GM12873 (cell line): Measurements from ENCODE around the gene BAZ2A.

Experiments
- CTCF ChIP-seq: IDR thresholded peaks from 2 replicates; pipeline ENCODE4 v1.5.1; 2012; ENCODE audit warnings: low read depth, mild to moderate bottlenecking, moderate library complexity, low read length, control low read depth; ENCODE audit not compliant: insufficient read depth; ENCODE audit errors: missing control alignments

Gene BAZ2A

DNA sequence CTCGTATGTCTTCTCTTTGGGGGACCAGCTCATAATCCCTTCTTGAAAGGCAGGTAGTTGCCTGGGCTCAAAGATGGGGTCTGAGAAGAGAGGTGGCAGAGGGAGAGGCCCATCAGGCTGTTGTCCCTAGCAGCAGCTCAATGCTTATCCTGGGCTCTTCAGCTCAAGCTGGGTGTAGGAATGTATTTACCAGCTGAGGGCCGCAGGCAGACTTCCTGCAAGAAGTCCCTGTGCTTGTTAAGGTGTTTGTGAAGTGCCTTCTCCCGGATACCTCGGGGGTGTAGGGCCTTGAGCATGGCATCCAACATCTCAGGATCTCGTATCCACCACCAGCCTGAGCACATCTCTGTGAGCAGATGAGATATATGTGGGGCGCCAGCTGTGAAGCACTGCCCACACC lies 29.4 kb downstream of the BAZ2A start:
- no peak for TF ChIP-seq CTCF

DNA sequence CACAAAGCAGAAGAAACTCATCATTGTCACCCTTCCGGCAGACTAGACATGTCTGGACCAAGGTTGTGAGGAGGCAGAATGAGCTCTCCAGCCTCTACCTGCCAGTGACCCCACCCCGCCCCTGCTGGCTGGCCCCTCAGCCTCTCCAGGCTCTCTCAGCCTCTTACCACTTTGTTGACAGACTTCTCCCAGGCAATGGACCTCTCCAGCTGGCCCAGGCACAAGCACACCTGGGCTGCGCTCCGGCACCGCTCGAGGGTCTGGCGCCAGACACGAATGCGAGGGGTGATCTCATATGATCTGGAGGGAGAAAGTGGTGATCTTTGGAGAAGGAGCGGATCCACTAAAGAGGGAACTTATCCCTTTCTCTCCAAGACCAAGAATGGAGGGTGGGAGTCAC lies 30.3 kb downstream of the BAZ2A start:
- no peak for TF ChIP-seq CTCF

DNA sequence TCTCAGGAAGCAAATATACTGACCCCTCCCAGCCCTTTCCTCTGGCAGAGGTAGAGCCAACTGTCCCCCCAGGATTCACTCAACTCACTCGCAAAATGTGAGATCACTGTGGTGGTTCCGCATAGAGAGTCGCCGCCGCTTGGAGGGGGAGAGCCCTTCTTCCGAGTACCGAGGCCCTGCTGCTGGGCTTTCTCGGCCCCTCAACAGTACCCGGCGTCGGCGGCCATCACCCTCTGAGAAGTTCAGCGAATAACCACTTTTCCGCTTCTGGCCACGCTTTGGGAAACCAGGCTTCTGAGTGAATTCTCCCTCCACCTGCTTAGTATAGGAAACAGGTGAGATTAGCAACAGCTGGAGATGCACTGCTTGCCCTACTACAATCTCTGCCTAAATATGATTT lies 31.1 kb downstream of the BAZ2A start:
- no peak for TF ChIP-seq CTCF

- no peak for TF ChIP-seq CTCF
Measured at GRCh38 chr12:56596815-56597214, 33.3 kb downstream of the BAZ2A start.

- TF ChIP-seq CTCF, result peak; percentile 95
Measured at GRCh38 chr12:56593909-56594621, 36.1 kb downstream of the BAZ2A start.

GRCh38 chr12:56591961-56592360 lies 38.2 kb downstream of the BAZ2A start:
- TF ChIP-seq CTCF, result no peak

- TF ChIP-seq CTCF, result no peak
Measured at GRCh38 chr12:56591126-56591525, 39.0 kb downstream of the BAZ2A start.
